H1 (cell line): Measurements from ENCODE around the gene GNLY. TPM values are rescaled to one million over a fixed set of nuclear protein-coding genes. Genes with fewer than 3 reads are reported as not detected.

Experiments
- CTCF ChIA-PET: fragments of 300-600 bp; sonication (Branson Sonifier 250); formaldehyde crosslinking; loops from one replicate; lab custom pipeline; 2021; ENCODE audit not compliant: partially characterized antibody; lab: Charles Lee
- POLR2A ChIA-PET: fragments of 300-600 bp; sonication (Branson Sonifier 250); formaldehyde crosslinking; loops from one replicate; lab custom pipeline; 2021; ENCODE audit warnings: inconsistent platforms; ENCODE audit not compliant: partially characterized antibody; lab: Charles Lee
- DNase-seq, 2 experiments: peaks; one replicate each; pipeline versions ENCODE4 v3.0.0 to v3.0.0-alpha.2; 2010 to 2022; ENCODE audit warnings: low spot score in 2 of 2, low read depth in 1 of 2, mixed read lengths in 1 of 2
- FAIRE-seq: peaks from 2 replicates; lab custom pipeline; 2011; peaks lifted over from hg19 to GRCh38; lab: Jason Lieb, UNC
- H2AFZ ChIP-seq: 2 replicates; pipeline ENCODE4 v1.8.1; 2012; ENCODE audit warnings: low read length, inconsistent platforms
- H2AK5ac ChIP-seq: 2 replicates; pipeline ENCODE4 v1.6.1; 2013; ENCODE audit warnings: low read depth, low read length
- H2BK120ac ChIP-seq: replicated peaks from 2 replicates; pipeline ENCODE3; 2013; ENCODE audit warnings: low read depth, low read length, inconsistent platforms
- H2BK12ac ChIP-seq: 2 replicates; pipeline ENCODE4 v1.6.1; 2013; ENCODE audit warnings: low read depth, low read length
- H2BK15ac ChIP-seq: 2 replicates; pipeline ENCODE4 v1.6.1; 2013; ENCODE audit warnings: low read length
- H2BK20ac ChIP-seq: 2 replicates; pipeline ENCODE4 v1.6.1; 2013; ENCODE audit warnings: low read length
- H2BK5ac ChIP-seq: 2 replicates; pipeline ENCODE4 v1.6.1; 2013; ENCODE audit warnings: low read depth, low read length
- H3K14ac ChIP-seq: 2 replicates; pipeline ENCODE4 v1.6.1; 2013; ENCODE audit warnings: inconsistent platforms; ENCODE audit not compliant: insufficient read length
- H3K18ac ChIP-seq: 2 replicates; pipeline ENCODE4 v1.6.1; 2013; ENCODE audit warnings: low read length; ENCODE audit errors: extremely low read depth
- H3K23ac ChIP-seq: 2 replicates; pipeline ENCODE4 v1.6.1; 2013; ENCODE audit warnings: inconsistent platforms; ENCODE audit not compliant: insufficient read length
- H3K23me2 ChIP-seq: 2 replicates; pipeline ENCODE4 v1.6.1; 2013; ENCODE audit warnings: low read depth, low read length
- H3K27ac ChIP-seq: 2 replicates; pipeline ENCODE4 v1.6.1; 2011; ENCODE audit warnings: low read depth, low read length, inconsistent platforms
- H3K27me3 ChIP-seq, 4 experiments: replicated peaks in 1 of 4; 1 replicate in 1 of 4; 2 replicates in 3 of 4; pipeline versions ENCODE4 v1.6.1 to v1.8.1; 2011 to 2013; ENCODE audit warnings: low read length in 3 of 4, mild to moderate bottlenecking in 3 of 4, inconsistent platforms in 2 of 4, mixed read lengths in 2 of 4, moderate library complexity in 1 of 4; ENCODE audit not compliant: control insufficient read depth in 3 of 4, insufficient read depth in 3 of 4; ENCODE audit errors: extremely low read depth in 1 of 4
- H3K36me3 ChIP-seq, 4 experiments: 2 replicates each; pipeline versions ENCODE4 v1.6.1 to v1.8.1; 2011 to 2013; ENCODE audit warnings: mild to moderate bottlenecking in 4 of 4, low read length in 3 of 4, moderate library complexity in 2 of 4, control low read depth in 1 of 4, inconsistent platforms in 1 of 4; ENCODE audit not compliant: insufficient read depth in 4 of 4, control insufficient read depth in 2 of 4
- H3K4ac ChIP-seq: replicated peaks from 2 replicates; pipeline ENCODE3; 2013; ENCODE audit warnings: low read length, low read depth, mixed read lengths, inconsistent platforms; ENCODE audit not compliant: insufficient read length
- H3K4me1 ChIP-seq, 4 experiments: replicated peaks in 1 of 4; 1 replicate in 1 of 4; 2 replicates in 3 of 4; pipeline versions ENCODE4 v1.6.1 to v1.8.1; 2011 to 2013; ENCODE audit warnings: low read length in 3 of 4, inconsistent platforms in 2 of 4, mixed read lengths in 1 of 4; ENCODE audit not compliant: insufficient read depth in 4 of 4, control insufficient read depth in 3 of 4
- H3K4me2 ChIP-seq, 2 experiments: 2 replicates each; pipeline versions ENCODE4 v1.6.1 to v1.8.1; 2011 to 2013; ENCODE audit warnings: low read depth in 2 of 2, low read length in 2 of 2, control low read depth in 1 of 2, inconsistent platforms in 1 of 2, mild to moderate bottlenecking in 1 of 2; ENCODE audit not compliant: insufficient read depth in 1 of 2
- H3K4me3 ChIP-seq, 4 experiments: fragments of 200-600, 300-600 bp in 1 of 4; sonication (generic), shearing (Covaris generic), sonication (Bioruptor Twin) in 1 of 4; 2 replicates each; pipeline versions ENCODE4 v1.5.1 to v1.8.1; 2011 to 2016; ENCODE audit warnings: low read length in 4 of 4, low read depth in 3 of 4, control low read depth in 2 of 4, inconsistent platforms in 2 of 4, mild to moderate bottlenecking in 2 of 4, mixed read lengths in 1 of 4, moderate library complexity in 1 of 4; ENCODE audit not compliant: insufficient read depth in 2 of 4; ENCODE audit errors: extremely low read depth in 1 of 4
- H3K56ac ChIP-seq: replicated peaks from 2 replicates; pipeline ENCODE3; 2013; ENCODE audit warnings: low read depth, mild to moderate bottlenecking, mixed read lengths, low read length, inconsistent platforms; ENCODE audit not compliant: insufficient read length
- H3K79me1 ChIP-seq: 2 replicates; pipeline ENCODE4 v1.6.1; 2013; ENCODE audit warnings: low read depth, low read length, control low read depth
- H3K79me2 ChIP-seq, 2 experiments: 2 replicates each; pipeline versions ENCODE4 v1.6.1 to v1.8.1; 2012 to 2013; ENCODE audit warnings: low read length in 2 of 2, mild to moderate bottlenecking in 2 of 2, inconsistent platforms in 1 of 2; ENCODE audit not compliant: insufficient read depth in 2 of 2, control insufficient read depth in 1 of 2
- H3K9ac ChIP-seq, 4 experiments: replicated peaks in 1 of 4; 1 replicate in 1 of 4; 2 replicates in 3 of 4; pipeline versions ENCODE4 v1.6.1 to v1.8.1; 2011 to 2013; ENCODE audit warnings: low read depth in 3 of 4, low read length in 3 of 4, control low read depth in 2 of 4, mild to moderate bottlenecking in 2 of 4, moderate library complexity in 2 of 4, inconsistent platforms in 1 of 4; ENCODE audit errors: extremely low read depth in 1 of 4
- H3K9me3 ChIP-seq, 2 experiments: 2 replicates each; pipeline versions ENCODE4 v1.6.1 to v1.8.1; 2012 to 2013; ENCODE audit warnings: mild to moderate bottlenecking in 2 of 2, moderate library complexity in 2 of 2, control low read depth in 1 of 2, inconsistent platforms in 1 of 2, low read depth in 1 of 2, low read length in 1 of 2, mixed read lengths in 1 of 2; ENCODE audit not compliant: insufficient read depth in 2 of 2
- H4K20me1 ChIP-seq, 2 experiments: replicated peaks in 1 of 2; 2 replicates each; pipeline versions ENCODE3 to v1.8.1; 2011 to 2013; ENCODE audit warnings: inconsistent platforms in 2 of 2, low read length in 2 of 2, mild to moderate bottlenecking in 1 of 2; ENCODE audit not compliant: insufficient read depth in 2 of 2, control insufficient read depth in 1 of 2
- H4K5ac ChIP-seq: 2 replicates; pipeline ENCODE4 v1.6.1; 2013; ENCODE audit warnings: low read length, low read depth, mixed read lengths, inconsistent platforms; ENCODE audit not compliant: insufficient read length
- H4K8ac ChIP-seq: 2 replicates; pipeline ENCODE4 v1.8.0; 2013; ENCODE audit warnings: mild to moderate bottlenecking, moderate library complexity, low read length, inconsistent platforms; ENCODE audit not compliant: insufficient read depth; ENCODE audit errors: extremely low read depth
- H4K91ac ChIP-seq: replicated peaks from 2 replicates; pipeline ENCODE3; 2013; ENCODE audit warnings: low read length, mixed read lengths, inconsistent platforms; ENCODE audit not compliant: insufficient read length
- ASH2L ChIP-seq: fragments of 200-600, 300-600 bp; sonication (generic); IDR thresholded peaks from one replicate; pipeline ENCODE4 v1.7.1; 2017; ENCODE audit warnings: low read length
- CREB1 ChIP-seq: IDR thresholded peaks from 2 replicates; pipeline ENCODE4 v1.6.1; 2012; ENCODE audit warnings: inconsistent platforms
- GTF2F1 ChIP-seq: IDR thresholded peaks from 2 replicates; pipeline ENCODE4 v1.6.1; 2012; ENCODE audit warnings: low read depth, low read length, improper control_type of control experiment, borderline replicate concordance
- POLR2AphosphoS5 ChIP-seq: IDR thresholded peaks from 2 replicates; pipeline ENCODE4 v1.6.1; 2011; ENCODE audit warnings: low read depth, low read length
- RBBP5 ChIP-seq: IDR thresholded peaks from 2 replicates; pipeline ENCODE4 v1.7.1; 2012; ENCODE audit warnings: low read depth, mild to moderate bottlenecking, inconsistent platforms, low read length, moderate library complexity, borderline replicate concordance
- RFX5 ChIP-seq: IDR thresholded peaks from 2 replicates; pipeline ENCODE4 v1.6.1; 2011; ENCODE audit warnings: low read depth, low read length, improper control_type of control experiment, borderline replicate concordance
- SIN3A ChIP-seq, 2 experiments: IDR thresholded peaks in 1 of 2; conservative IDR thresholded peaks in 1 of 2; 2 replicates each; pipeline ENCODE4 v1.6.1; 2011 to 2012; ENCODE audit warnings: low read length in 2 of 2, improper control_type of control experiment in 1 of 2, low read depth in 1 of 2, mild to moderate bottlenecking in 1 of 2
- SP4 ChIP-seq: IDR thresholded peaks from 2 replicates; pipeline ENCODE4 v1.6.1; 2012; ENCODE audit warnings: low read length, inconsistent platforms
- TCF12 ChIP-seq: IDR thresholded peaks from 2 replicates; pipeline ENCODE4 v1.6.1; 2011; ENCODE audit warnings: low read depth, mild to moderate bottlenecking, low read length
- WGBS, 2 experiments: shearing (Covaris generic) in 1 of 2; methylation state at CpG; one replicate each; pipeline versions ENCODE4 v1.1.6 to v1.1.7; 2013 to 2015; ENCODE audit warnings: low lambda C conversion rate in 2 of 2, mixed read lengths in 2 of 2, inconsistent platforms in 1 of 2, low coverage in 1 of 2, missing lambda C conversion rate in 1 of 2; ENCODE audit not compliant: insufficient replicate concordance in 2 of 2, insufficient coverage in 1 of 2, insufficient read length in 1 of 2; ENCODE audit errors: extremely low coverage in 1 of 2, missing lambda C conversion rate in 1 of 2; 5-methylcytosine and 5-hydroxymethylcytosine counted together
- polyA plus RNA-seq, 7 experiments: library from polyadenylated mRNA; depleted of rRNA in 3 of 7; stranded (reverse) in 5 of 7; unstranded in 2 of 7; fragments of >200 nt in 5 of 7; fragments of 200-250 nt in 2 of 7; gene quantifications; 1 replicate in 5 of 7; 2 replicates in 1 of 7; 4 replicates in 1 of 7; pipeline versions ENCODE4 v1.2.1 to v1.2.3, GENCODE V29; 2011 to 2013; ENCODE audit warnings: missing spikeins in 2 of 7, mixed read lengths in 2 of 7
- total RNA-seq: library from RNA; stranded (reverse); fragmentation: NEBNext Ultra II Directional; extraction: Animal tissue kit (Norgen Biotek cat#: 25700); gene quantifications from 2 replicates; pipeline ENCODE4 v1.2.1, GENCODE V29; 2021

The GNLY gene
- total and polyA plus RNA-seq, 2 of the 8 experiments (the other 6 are each of a cell fraction or from before 2014, with no cell fraction given) = 0.03 TPM; not detected in 1

DNA sequence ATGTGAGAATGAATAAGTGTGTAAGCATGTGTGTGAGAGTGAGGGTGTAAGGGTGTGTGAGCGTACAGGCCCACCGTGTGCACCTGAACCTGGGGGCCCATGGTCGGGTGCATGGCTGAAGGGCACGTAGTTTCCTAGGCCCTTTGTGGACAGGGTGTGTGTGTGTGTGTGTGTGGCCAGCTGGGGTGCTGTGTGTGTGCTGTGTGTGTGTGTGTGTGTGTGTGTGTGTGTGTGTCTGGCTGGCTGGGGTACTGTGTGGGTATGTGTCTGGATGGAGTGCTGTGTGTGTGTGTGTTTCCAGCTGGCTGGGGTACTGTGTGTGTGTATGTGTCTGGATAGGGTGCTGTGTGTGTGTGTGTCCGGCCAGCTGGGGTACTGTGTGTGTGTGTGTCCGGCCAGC, 28.1 kb upstream of the GNLY start:
- H2BK20ac ChIP-seq = no peak overlapping the region
- WGBS, 2 experiments = 87% methylated on average over 6 of the region's 6 CpGs; no CpG with 5 or more reads in 1 of the 2 experiments
- no peak for DNase-seq
- FAIRE-seq = no peak
- 0 out of 2 replicates have a peak overlapping the region, but pooled peaks have one; percentile 61 for H2BK15ac ChIP-seq
- no peak overlapping the region for H2BK120ac ChIP-seq
- H4K91ac ChIP-seq = no peak overlapping the region
- no peak overlapping the region for H3K14ac ChIP-seq
- no peak overlapping the region for H3K56ac ChIP-seq
- no peak overlapping the region; the same call in 1 of the 2 replicates for H4K8ac ChIP-seq
- no peak overlapping the region; the same call in 1 of the 2 replicates for H2BK5ac ChIP-seq
- no peak overlapping the region for H3K4me3 ChIP-seq
- no peaks in the 10 kb centered on the region for H3K79me2 ChIP-seq
- no peak overlapping the region for H3K27ac ChIP-seq
- no peak overlapping the region for H4K5ac ChIP-seq
- H3K23me2 ChIP-seq = peaks cover 4% of the 10 kb centered on the region; the same call in 1 of the 2 replicates
- no peak overlapping the region for H3K18ac ChIP-seq
- no peak overlapping the region for H3K23ac ChIP-seq
- no peaks in the 10 kb centered on the region for H3K9me3 ChIP-seq
- POLR2A ChIA-PET = interaction anchor here (2.0 kb wide), 1 partner anchor 9 kb away, joined by 5 read pairs; no protein-coding TSS in a partner anchor
- no peak overlapping the region for H3K4me2 ChIP-seq
- TF ChIP-seq RFX5 = no peak
- no peak for TF ChIP-seq CREB1
- no peak for TF ChIP-seq TCF12
- no peak for TF ChIP-seq GTF2F1
- no peak for TF ChIP-seq POLR2AphosphoS5
- no peak for TF ChIP-seq RBBP5
- no peak for TF ChIP-seq SIN3A (conservative IDR thresholded peaks at IDR 0.05 in 1 of 2, IDR thresholded peaks at IDR 0.05 in 1 of 2; ENCODE audit: low read depth in 1 of 2, low read length in 2 of 2)
- no peak for TF ChIP-seq ASH2L
- no peak for TF ChIP-seq SP4
- TF ChIP-seq, all 59 proteins: peak for 0
- Histone ChIP-seq H4K20me1 (peaks cover 0 to 6% of the 10 kb centered on the region in 2 experiments), H3K9ac (no peak overlapping the region), H3K27me3 (no peaks in the 10 kb centered on the region), H2AK5ac (no peak overlapping the region), H3K4me1 (peaks cover 0 to 2% (median 0%) of the 10 kb centered on the region in 4 experiments; a peak in 2 of 7 replicates), H2BK12ac (no peak overlapping the region), H3K79me1 (no peaks in the 10 kb centered on the region), H3K36me3 (no peaks in the 10 kb centered on the region; a peak in 1 of 8 replicates), H2AFZ (no peak overlapping the region), H3K4ac (no peak overlapping the region)
- CTCF ChIA-PET = interaction anchor here (0.7 to 1.6 kb wide), 5 partner anchors 9 to 138 kb away, joined by 3 to 11 read pairs (median 4); no protein-coding TSS in a partner anchor
